Parathyroid adenoma (tissue), 2 donors: ENCODE measurements around the gene MEGF9.

Experiments
- H2AFZ ChIP-seq: fragments of 300-600 bp; sonication (generic); one replicate; pipeline ENCODE4 v1.7.0; 2017; ENCODE audit warnings: antibody characterized with exemption, mild to moderate bottlenecking
- H3K27ac ChIP-seq: fragments of 300-600 bp; sonication (generic); one replicate; pipeline ENCODE4 v1.7.0; 2017
- H3K27me3 ChIP-seq: fragments of 300-600 bp; sonication (generic); one replicate; pipeline ENCODE4 v1.7.0; 2017; ENCODE audit warnings: low read length; ENCODE audit not compliant: control insufficient read depth, insufficient read depth
- H3K36me3 ChIP-seq: fragments of 300-600 bp; sonication (generic); one replicate; pipeline ENCODE4 v1.7.0; 2017; ENCODE audit warnings: low read length; ENCODE audit not compliant: control insufficient read depth, insufficient read depth
- H3K4me1 ChIP-seq: fragments of 300-600 bp; sonication (generic); one replicate; pipeline ENCODE4 v1.7.0; 2017; ENCODE audit warnings: control low read depth
- H3K4me2 ChIP-seq: fragments of 300-600 bp; sonication (generic); one replicate; pipeline ENCODE4 v1.7.0; 2017; ENCODE audit warnings: low read length
- H3K4me3 ChIP-seq: fragments of 300-600 bp; sonication (generic); one replicate; pipeline ENCODE4 v1.7.0; 2017; ENCODE audit warnings: low read depth, low read length
- H3K79me2 ChIP-seq: fragments of 300-600 bp; sonication (generic); one replicate; pipeline ENCODE4 v1.7.0; 2017; ENCODE audit warnings: control low read depth
- H3K9ac ChIP-seq: fragments of 300-600 bp; sonication (generic); one replicate; pipeline ENCODE4 v1.7.0; 2017; ENCODE audit warnings: mild to moderate bottlenecking
- H3K9me3 ChIP-seq: fragments of 300-600 bp; sonication (generic); one replicate; pipeline ENCODE4 v1.7.0; 2017; ENCODE audit warnings: low read length; ENCODE audit not compliant: control insufficient read depth
- CTCF ChIP-seq: fragments of 300-600 bp; sonication (generic); IDR thresholded peaks from one replicate; pipeline ENCODE4 v1.7.0; 2017; ENCODE audit warnings: antibody characterized with exemption, mild to moderate bottlenecking
- donor health status: primary hyperparathyroidism.

The MEGF9 gene

GRCh38 chr9:120696551-120697230 lies 17.6 kb downstream of the MEGF9 start:
- H3K79me2 ChIP-seq = no peaks in the 10 kb centered on the region
- H3K4me1 ChIP-seq = no peaks in the 10 kb centered on the region
- no peaks in the 10 kb centered on the region for H3K36me3 ChIP-seq
- H3K4me2 ChIP-seq = no peak overlapping the region
- TF ChIP-seq CTCF = no peak
- no peaks in the 10 kb centered on the region for H3K9me3 ChIP-seq
- H3K27me3 ChIP-seq = no peaks in the 10 kb centered on the region
- no peak overlapping the region for H2AFZ ChIP-seq
- H3K9ac ChIP-seq = no peak overlapping the region
- H3K27ac ChIP-seq = no peak overlapping the region
- H3K4me3 ChIP-seq = no peak overlapping the region

- Histone ChIP-seq H3K27ac (no peak overlapping the region), H3K4me1 (no peaks in the 10 kb centered on the region), H3K79me2 (no peaks in the 10 kb centered on the region), H3K9me3 (no peaks in the 10 kb centered on the region), H3K36me3 (no peaks in the 10 kb centered on the region), H3K4me2 (no peak overlapping the region), H3K4me3 (no peak overlapping the region), H3K27me3 (no peaks in the 10 kb centered on the region), H3K9ac (no peak overlapping the region), H2AFZ (no peak overlapping the region)
- TF ChIP-seq CTCF = no peak
Observed at GRCh38 chr9:120694559-120694958, 19.7 kb downstream of the MEGF9 start.

- Histone ChIP-seq H3K4me2 (no peak overlapping the region), H3K79me2 (no peaks in the 10 kb centered on the region), H3K9ac (no peak overlapping the region), H3K36me3 (no peaks in the 10 kb centered on the region), H3K9me3 (no peaks in the 10 kb centered on the region), H3K27me3 (no peaks in the 10 kb centered on the region), H3K4me3 (no peak overlapping the region), H2AFZ (no peak overlapping the region), H3K4me1 (no peaks in the 10 kb centered on the region), H3K27ac (no peak overlapping the region)
- no peak for TF ChIP-seq CTCF
Observed at GRCh38 chr9:120693700-120694008, 20.6 kb downstream of the MEGF9 start.

GRCh38 chr9:120692901-120693699 lies 21.2 kb downstream of the MEGF9 start:
- Histone ChIP-seq H3K9ac (no peak overlapping the region), H2AFZ (no peak overlapping the region), H3K4me3 (no peak overlapping the region), H3K9me3 (no peaks in the 10 kb centered on the region), H3K27ac (no peak overlapping the region), H3K4me2 (no peak overlapping the region), H3K36me3 (no peaks in the 10 kb centered on the region), H3K79me2 (no peaks in the 10 kb centered on the region), H3K4me1 (peaks cover 2% of the 10 kb centered on the region), H3K27me3 (no peaks in the 10 kb centered on the region)
- no peak for TF ChIP-seq CTCF
